GM19099 (cell line): Measurements from ENCODE around the gene BCAT1.

ENCODE experiments used
- POLR2A ChIP-seq: IDR thresholded peaks from 3 replicates; pipeline ENCODE4 v1.6.1; 2011; ENCODE audit warnings: low read depth; ENCODE audit not compliant: insufficient read length; ENCODE audit errors: extremely low read depth

The BCAT1 gene

DNA sequence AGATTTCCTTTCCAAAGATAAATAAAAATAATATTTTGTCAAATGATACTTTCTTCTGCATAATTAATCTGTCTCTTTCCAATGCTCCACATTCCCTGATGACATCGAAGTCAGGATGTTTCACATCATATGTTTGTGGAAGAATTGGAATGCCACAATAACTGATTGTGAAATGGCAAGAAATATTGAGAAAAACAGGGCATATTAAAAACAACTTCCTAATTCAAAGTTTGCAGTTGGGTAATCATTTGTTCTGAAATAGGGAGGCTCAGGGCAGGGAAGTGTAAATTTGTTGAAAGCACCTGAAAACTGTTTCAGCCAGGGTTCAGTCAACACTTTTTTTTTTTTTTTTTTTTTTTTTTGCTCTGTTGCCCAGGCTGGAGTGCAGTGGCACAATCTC is 50.7 kb downstream of the BCAT1 start:
- no peak for TF ChIP-seq POLR2A

DNA sequence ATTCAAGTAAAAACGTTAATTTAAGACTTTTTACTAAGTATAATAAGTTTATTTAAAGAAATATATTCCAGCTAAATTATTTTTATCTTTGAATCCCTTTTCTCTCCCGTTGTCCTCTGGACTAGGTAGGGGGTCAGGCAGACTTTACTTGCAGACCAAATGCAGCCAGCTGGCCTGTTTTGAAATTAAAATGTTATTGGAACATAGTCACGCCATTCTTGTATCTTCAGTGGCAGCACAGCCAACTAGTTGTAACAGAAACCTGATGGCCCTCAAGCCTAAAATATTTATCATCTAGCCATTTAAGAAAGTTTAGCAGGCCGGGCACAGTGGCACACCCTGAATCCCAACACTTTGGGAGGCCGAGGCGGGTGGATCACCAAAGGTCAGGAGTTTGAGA is 52.7 kb downstream of the BCAT1 start:
- TF ChIP-seq POLR2A, result no peak

DNA sequence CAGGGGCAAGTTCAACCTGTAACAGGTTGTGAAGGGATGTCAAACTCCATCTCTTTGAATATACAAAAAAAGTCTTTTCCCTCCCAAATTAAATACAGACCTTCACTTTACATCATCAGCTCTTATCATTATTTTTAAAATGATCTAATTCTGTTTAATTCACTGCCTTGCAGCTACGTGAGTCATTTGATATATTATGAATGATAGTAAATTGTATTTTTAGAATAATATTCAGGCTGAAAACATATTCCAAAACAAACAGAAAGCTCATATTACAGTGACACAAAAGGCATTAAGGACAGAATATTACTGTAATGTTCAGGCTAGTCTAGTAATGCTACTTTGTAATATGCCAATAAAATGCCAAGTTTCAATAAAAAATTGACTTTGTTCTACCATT is 53.3 kb downstream of the BCAT1 start:
- no peak for TF ChIP-seq POLR2A

DNA sequence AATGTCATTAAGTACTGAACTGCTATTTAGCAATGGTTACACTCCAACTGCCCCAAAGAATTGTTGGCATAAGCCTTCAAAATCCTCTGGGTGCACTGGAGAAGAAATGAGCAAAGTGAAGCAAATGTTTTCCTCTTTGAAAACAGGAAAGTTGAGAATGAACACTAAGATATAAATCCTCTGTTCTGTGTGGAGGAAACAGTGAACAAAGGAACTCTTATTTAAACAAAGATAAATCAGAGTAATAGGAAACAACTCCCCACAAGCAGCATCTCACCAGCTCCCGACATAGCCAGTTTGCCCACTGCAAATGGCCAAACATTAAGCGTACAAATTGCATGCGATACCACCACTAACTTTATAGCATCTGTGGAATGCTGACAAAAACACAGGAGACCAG is 54.0 kb downstream of the BCAT1 start:
- no peak for TF ChIP-seq POLR2A

DNA sequence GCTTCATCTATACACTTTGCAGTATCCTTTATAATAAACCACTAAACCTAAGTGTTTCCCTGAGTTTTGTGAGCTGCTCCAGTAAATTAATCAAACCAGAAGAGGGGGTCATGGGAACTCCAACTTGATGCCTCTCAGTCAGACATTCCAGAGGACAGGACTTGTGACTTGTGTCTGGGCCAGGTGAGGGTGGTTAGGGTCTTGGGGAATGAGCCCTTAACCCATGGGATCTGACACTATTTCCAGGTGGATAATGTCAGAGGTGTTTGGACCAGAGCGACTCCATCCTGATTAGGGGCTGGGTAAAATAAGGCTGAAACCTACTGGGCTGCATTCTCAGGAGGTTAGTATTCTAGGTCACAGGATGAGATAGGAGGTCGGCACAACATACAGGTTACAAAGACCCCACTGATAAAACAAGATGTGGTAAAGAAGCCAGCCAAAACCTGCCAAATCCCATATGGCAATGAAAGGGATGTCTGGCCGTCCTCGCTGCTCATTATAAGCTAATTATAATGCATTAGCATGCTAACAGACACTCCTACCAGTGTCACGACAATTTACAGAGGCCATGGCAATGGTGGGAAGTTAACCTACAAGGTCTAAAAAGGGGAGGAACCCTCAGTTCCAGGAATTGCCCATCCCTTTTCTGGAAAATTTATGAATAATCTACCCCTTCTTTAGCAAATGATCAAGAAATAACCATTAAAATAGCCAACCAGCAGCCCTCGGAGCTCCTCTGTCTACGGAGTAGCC is 58.7 kb downstream of the BCAT1 start:
- no peak for TF ChIP-seq POLR2A

DNA sequence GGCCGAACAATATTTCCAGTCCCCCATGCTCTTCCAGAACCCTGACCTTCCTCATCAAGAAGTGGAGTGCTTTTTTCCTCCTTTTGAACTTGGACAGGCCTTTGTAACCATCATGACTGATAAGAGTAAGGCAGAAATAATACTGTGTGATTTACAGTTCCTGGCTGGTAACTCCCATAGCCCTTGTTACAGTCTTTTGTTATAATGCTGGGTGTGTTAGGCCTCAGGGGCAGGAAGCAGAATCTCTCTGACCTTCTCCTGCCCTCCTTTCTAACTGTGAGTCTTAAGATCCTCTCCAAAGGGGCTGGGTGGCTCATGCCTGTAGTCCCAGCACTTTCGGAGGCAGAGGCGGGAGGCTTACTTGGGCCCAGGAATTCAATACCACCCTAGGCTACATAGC is 59.5 kb downstream of the BCAT1 start:
- TF ChIP-seq POLR2A, result no peak

DNA sequence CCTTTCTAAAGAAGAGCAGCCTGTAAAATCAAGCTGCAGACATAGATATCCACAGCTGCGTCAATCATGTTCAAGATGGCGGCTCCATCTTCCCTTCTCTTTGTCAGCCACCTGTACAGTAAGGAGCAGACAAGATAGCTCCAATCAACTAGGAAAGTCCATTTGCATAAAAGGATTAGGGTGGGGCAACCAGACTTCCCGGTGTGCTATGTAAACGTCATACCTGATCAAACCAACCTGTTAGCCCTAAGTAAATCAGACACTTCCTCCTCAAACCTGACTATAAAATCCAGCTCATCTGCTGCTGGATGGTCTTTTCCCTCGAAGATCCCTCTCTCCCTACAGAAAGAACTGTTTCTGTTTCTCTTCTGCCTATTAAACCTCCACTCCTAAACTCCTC is 60.1 kb downstream of the BCAT1 start:
- TF ChIP-seq POLR2A, result no peak

DNA sequence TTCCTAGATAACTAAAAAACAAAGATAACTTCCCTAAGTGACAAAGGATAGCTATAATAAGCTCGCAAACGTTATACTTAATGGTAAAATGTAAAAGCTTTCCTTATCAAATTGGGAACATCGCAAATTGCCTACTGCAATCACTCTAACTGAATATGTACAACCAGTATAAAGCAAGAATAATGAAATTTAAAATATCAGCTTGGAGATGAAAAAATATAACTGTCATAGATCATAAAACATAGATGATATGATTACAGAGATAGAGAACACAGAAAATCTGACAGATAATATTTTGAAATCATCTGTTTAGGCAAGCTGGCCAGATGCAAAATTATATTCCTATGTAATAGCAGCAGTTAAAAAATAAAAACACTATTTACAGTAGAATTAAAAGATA is 64.0 kb downstream of the BCAT1 start:
- no peak for TF ChIP-seq POLR2A

DNA sequence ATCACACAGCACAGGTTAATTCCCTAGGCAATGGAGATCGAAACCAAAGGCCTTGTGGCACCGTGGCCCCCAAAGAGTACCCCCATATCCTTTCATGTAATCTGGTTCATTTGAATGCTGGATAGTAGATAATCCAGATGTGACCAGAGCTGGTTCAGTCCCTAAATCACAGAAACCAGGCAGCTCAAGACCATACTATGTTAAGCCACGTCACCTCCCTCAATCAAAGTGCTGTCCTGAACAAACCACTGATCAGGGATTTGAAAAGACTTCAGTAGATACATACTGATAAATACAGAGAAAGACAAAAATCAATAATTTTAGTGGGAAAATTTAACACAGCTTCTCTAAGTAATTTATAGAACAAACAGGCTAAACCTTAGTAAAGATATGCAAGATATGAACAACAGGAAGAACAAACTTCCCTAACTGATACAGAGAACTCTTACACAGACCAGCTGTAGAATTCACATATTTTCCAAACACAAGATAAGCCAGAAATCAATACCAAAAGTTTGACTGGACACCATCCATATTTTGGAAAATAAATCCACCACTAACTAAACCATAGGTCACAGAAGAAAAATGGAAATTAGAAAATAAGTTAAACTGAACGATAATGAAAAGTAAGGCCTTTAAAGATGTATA is 67.1 kb downstream of the BCAT1 start:
- TF ChIP-seq POLR2A, result no peak

DNA sequence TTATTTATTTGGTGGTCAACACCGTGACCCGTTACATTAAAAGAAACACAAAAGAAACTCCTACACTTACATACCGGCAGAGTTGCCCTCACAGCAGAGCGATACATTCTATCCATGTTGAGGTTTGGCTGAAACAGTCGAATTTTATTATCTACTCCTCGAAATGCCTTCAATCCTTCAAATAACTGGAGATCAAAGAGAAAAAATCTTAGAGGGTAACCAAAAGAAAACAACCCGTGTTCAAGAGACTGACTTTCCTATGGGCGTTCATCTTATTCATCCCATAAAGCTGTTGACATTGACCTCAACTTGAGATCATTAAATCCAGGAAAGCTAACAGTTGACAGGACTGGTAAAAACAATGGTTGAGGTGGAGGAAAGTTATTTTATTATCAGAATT is 67.7 kb downstream of the BCAT1 start:
- TF ChIP-seq POLR2A, result no peak

DNA sequence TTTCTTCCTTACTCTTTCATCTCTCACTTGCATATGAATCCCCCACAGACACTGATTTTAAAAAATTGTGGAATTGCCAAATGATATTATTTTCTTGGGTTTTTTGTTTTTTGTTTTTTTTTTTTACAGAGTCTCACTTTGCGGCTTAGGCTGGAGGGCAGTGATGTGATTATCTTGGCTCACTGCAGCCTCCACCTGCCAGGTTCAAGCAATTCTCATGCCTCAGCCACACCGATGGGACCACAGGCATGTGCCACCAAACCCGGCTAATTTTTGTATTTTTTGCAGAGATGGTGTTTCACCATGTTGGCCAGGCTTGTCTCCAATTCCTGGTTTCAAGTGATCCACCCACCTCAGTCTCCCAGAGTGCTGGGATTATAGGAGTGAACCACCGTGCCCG is 68.2 kb downstream of the BCAT1 start:
- no peak for TF ChIP-seq POLR2A

DNA sequence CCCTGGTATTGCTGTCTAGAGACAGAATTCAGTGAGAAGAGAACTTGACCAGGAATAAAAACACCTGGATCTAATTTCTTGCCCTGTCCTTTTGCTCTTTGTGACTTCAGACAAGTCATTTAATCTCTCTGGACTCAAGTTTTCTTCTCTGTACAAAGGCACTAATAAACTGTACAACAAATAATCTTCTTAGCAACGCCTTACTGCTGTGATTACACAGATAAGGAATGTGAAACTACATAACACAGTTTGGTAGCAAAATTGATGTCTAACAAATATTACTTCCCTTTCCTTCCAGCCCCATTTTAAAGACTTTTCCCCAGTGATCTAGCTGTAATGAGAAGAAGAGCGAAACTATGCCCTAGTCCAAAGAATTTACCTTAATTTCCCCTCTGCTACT is 69.3 kb downstream of the BCAT1 start:
- no peak for TF ChIP-seq POLR2A

DNA sequence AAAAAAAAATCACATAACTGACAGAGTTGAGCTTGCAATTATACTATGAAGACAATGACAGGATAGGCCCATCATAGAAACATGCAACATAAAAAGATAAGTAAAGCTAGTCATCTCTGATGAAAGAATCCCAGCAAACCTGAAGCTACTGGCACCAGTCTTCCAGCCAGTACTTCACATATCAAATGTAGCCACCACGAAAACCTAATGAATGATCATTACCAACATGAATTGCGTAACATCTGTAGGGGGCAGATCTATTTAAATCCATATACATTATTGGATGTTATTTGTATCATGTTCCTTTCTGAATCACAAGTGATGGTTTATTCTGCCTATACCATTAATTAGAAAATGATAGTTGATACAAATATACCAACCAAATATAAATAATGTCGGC is 73.9 kb downstream of the BCAT1 start:
- TF ChIP-seq POLR2A, result no peak

DNA sequence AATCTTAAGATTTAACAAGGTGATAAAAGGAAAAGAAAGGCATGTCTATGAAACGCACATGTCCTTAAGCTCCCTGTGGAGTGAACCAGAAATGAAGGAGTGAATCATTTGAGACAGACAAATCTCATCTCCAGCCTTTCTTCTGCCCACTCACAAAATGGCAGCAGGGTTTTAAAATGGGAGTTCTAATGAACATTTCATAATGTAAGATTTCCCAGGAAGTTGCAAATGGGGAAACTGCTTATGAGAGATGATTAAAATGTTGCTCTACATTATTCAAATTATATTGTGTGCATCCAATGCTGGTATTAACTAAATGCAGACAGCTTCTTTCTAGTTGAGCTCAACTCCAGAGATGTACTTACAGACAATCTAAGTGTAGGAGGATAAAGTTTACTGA is 76.7 kb downstream of the BCAT1 start:
- no peak for TF ChIP-seq POLR2A

DNA sequence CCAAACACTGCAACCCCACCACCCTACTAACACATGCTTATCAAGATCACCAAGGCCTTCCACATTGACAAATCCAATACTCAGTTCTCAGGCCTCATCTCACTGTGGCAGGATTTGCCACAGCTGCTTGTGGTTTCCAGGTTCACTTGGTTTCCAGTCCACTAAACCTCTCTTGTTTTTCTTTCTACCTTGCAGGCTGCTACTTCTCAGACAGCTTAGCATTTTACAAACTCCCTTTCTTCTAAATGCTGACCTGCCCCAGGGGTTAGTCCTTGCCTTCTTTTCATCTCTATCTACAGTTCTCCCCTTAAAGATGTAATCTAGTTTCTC is 84.1 kb downstream of the BCAT1 start:
- TF ChIP-seq POLR2A, result no peak

DNA sequence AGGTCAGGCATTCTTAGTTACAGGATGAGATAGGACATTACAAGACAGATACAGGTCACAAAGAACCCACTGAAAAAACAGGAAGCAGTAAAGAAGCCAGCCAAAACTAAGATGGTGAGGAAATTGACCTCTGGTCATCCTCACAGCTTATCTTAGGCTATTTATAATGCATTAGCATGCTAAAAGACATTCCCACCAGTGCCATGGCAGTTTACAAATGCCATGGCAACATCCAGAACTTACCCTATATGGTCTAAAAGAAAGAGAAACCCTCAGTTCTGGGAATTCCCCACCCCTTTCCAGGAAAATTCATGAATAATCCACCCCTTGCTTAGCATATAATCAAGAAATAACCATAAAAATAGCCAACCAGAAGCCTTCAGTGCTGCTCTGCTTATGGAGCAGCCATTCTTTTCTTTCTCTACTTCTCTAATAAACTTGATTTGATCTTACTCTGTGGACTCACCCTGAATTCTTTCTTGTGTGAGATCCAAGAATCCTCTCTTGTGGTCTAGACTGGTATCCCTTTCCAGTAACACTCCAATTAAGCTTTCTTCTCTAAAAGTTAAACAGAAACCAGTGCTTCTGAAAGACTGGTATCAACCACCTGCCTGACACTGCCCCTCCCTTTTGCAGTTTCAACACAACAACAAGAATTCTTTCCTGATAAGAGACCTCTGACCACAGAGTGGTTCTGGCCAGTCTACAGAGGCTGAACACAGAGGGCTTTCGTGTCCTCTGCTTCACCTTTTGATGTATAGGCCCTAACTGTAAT is 86.9 kb downstream of the BCAT1 start:
- TF ChIP-seq POLR2A, result no peak
